ENCODE results near the gene ATP5PF.

DNA sequence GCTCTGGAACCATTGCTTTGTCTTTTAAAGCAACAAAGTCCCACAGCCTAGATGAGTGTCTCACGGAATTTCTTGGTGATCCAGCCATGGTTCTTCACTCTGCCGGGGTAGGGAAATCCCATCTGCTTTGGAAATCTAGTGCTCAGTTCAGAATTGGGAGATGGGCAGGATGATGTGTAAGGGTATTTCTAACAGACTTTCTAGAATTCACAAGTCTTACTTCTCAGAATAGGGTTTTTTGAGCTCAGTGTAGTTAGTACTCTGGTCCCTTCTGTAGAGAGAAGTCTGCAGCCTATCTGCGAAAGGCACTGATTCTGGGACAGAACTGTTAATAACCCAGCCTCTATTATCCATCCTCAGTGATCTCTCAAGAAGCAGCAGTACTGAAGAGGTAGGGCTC lies 25.4 kb upstream of the ATP5PF start:
- TF ChIP-seq, protein P1, sequence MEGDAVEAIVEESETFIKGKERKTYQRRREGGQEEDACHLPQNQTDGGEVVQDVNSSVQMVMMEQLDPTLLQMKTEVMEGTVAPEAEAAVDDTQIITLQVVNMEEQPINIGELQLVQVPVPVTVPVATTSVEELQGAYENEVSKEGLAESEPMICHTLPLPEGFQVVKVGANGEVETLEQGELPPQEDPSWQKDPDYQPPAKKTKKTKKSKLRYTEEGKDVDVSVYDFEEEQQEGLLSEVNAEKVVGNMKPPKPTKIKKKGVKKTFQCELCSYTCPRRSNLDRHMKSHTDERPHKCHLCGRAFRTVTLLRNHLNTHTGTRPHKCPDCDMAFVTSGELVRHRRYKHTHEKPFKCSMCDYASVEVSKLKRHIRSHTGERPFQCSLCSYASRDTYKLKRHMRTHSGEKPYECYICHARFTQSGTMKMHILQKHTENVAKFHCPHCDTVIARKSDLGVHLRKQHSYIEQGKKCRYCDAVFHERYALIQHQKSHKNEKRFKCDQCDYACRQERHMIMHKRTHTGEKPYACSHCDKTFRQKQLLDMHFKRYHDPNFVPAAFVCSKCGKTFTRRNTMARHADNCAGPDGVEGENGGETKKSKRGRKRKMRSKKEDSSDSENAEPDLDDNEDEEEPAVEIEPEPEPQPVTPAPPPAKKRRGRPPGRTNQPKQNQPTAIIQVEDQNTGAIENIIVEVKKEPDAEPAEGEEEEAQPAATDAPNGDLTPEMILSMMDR (conservative IDR thresholded peaks at IDR 0.05; ENCODE audit: low read depth, low read length): no peak
- no peak for TF ChIP-seq MAZ (IDR thresholded peaks at IDR 0.05; ENCODE audit: borderline replicate concordance, low read depth, low read length)
- TF ChIP-seq MAFK (IDR thresholded peaks at IDR 0.05; ENCODE audit: low read depth, low read length): no peak
- TF ChIP-seq POLR2A (IDR thresholded peaks at IDR 0.05; ENCODE audit: low read depth, low read length): no peak
- TF ChIP-seq CEBPB (IDR thresholded peaks at IDR 0.05; ENCODE audit: low read depth, low read length): no peak
- TF ChIP-seq, protein P2, sequence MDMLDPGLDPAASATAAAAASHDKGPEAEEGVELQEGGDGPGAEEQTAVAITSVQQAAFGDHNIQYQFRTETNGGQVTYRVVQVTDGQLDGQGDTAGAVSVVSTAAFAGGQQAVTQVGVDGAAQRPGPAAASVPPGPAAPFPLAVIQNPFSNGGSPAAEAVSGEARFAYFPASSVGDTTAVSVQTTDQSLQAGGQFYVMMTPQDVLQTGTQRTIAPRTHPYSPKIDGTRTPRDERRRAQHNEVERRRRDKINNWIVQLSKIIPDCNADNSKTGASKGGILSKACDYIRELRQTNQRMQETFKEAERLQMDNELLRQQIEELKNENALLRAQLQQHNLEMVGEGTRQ (IDR thresholded peaks at IDR 0.05; ENCODE audit: low read depth, low read length): no peak
- no peak for TF ChIP-seq RAD21 (IDR thresholded peaks at IDR 0.05; ENCODE audit: low read length)
- no peak for TF ChIP-seq CHD1 (IDR thresholded peaks at IDR 0.05; ENCODE audit: low read depth, low read length)
- no peak for TF ChIP-seq BHLHE40 (IDR thresholded peaks at IDR 0.05; ENCODE audit: low read depth, low read length)
- TF ChIP-seq NFE2L2 (IDR thresholded peaks at IDR 0.05; ENCODE audit: low read depth, low read length): no peak
- no peak for TF ChIP-seq FOS (IDR thresholded peaks at IDR 0.05; ENCODE audit: low read depth, low read length)
- TF ChIP-seq MXI1 (IDR thresholded peaks at IDR 0.05; ENCODE audit: borderline replicate concordance, low read depth, low read length): no peak
- no peak for TF ChIP-seq RFX5 (IDR thresholded peaks at IDR 0.05; ENCODE audit: low read depth, low read length)
- no peak for TF ChIP-seq SMC3 (IDR thresholded peaks at IDR 0.05; ENCODE audit: low read depth, low read length)

All from IMR-90 (cell line).